Measurements from ENCODE around the gene CBX1. TPM values are rescaled to one million over a fixed set of nuclear protein-coding genes. Genes with fewer than 3 reads are reported as not detected.

CBX1 gene
- total RNA-seq, 1 experiment from 2014 or later: 54.5 TPM

Other genes with a start within 250 kb of the CBX1 start
- 0.68 and 0.71 TPM in 2 replicates for gene SP2, start 205.2 kb downstream of the CBX1 start, total RNA-seq (2014; rRNA removed; shearing (Covaris generic))
- 50.2 and 90.7 TPM in 2 replicates for gene PNPO, start 159.9 kb downstream of the CBX1 start, total RNA-seq (2014; rRNA removed; shearing (Covaris generic))
- not detected in 2 replicates for gene PRR15L, start 143.6 kb downstream of the CBX1 start, total RNA-seq (2014; rRNA removed; shearing (Covaris generic))
- gene CDK5RAP3, start 130.4 kb downstream of the CBX1 start, total RNA-seq (2014; rRNA removed; shearing (Covaris generic)): 101 and 129 TPM in 2 replicates
- gene COPZ2, start 63.7 kb downstream of the CBX1 start, total RNA-seq (2014; rRNA removed; shearing (Covaris generic)): not detected in 2 replicates
- 19.5 and 21.3 TPM in 2 replicates for gene NFE2L1, start 53.1 kb downstream of the CBX1 start, total RNA-seq (2014; rRNA removed; shearing (Covaris generic))
- gene SNX11, start 6.3 kb upstream of the CBX1 start, total RNA-seq (2014; rRNA removed; shearing (Covaris generic)): 22.5 and 25.2 TPM in 2 replicates